ENCODE data around the gene GPR180.

DNA sequence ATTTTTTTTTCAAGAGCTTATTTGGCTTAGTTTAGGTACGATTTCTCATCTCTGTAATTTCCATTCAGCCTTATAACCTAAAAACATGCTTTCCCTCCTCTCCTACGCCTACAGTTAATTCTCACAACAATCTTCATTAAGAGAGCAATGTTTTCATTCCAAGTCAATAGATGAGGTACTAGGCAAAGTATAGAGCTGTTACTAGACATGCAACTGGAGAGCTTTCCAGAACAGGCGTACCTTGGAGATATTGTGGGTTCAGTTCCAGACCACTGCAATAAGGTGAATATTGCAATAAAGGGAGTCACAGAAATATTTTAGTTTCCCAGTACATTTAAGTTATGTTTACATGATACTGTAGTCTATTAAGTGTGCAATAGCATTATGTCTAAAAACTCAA lies 40.5 kb upstream of the GPR180 start:
- TF ChIP-seq EZH2 (IDR thresholded peaks at IDR 0.05) (no peak), POLR2AphosphoS5 (IDR thresholded peaks at IDR 0.05; ENCODE audit: borderline replicate concordance, low read depth, low read length) (no peak)
